HG03442 (cell line): ENCODE data around the gene RTN4.
A peak's percentile ranks its signal among the peaks of the same experiment; 100 is the strongest.

Source experiments
- ATAC-seq: cut with Tn5 transposase; IDR thresholded peaks from one replicate; pipeline ENCODE4 v1.9.1; 2021; ENCODE audit warnings: mild to moderate bottlenecking, moderate library complexity; ENCODE audit not compliant: unreplicated experiment

RTN4 gene

GRCh38 chr2:54955358-54956110 lies 94.7 kb downstream of the RTN4 start:
- no peak for ATAC-seq

DNA sequence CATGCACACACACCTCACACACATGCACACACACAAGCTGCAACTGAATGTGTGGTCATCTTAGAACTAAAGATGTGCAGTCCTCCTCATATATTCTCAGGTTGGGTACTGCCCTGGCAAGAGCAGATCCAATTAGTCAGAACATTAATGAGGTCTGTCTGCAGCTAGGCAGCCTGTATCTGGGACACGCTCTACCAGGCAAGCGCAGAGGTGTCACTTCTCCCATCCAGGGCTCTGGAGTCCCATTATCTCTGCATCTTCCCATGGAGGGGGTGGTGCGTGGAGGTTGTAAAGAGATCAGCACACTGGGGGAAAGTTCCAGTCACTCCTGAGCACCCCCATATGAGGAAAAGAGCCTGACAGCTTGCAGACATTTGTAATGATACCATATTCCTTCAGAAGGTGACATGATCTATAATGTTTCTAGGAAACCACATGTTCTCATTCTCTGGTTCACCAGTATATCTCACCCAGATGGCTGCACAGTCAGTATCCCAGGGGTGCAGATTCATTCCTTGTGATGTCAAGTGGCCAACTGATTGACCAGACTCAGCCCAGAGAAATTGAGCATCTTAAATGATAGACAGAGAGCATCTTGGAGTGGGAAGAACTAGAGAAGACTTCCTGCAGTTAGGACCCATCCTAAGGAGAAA lies 95.4 kb downstream of the RTN4 start:
- ATAC-seq: no peak

DNA sequence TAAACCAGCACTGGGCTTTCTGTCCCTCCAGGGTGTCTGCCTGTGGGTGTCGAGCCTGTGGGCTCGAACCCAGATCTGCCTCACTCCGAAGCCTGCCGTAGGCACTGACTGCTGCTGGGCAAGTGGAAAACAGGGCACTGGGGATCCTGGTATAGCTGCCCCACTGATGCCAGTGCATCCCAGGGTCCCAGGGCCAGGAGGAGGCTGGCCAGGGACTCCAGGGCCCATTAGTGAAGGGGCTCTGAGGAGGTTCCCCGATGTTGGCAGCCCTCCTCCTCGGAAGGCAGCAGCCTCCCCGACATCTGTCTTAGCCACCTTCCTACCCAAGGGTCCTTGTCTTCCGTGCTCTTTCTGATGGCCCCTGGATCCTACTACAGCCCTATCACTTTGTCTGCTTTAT lies 96.1 kb downstream of the RTN4 start:
- no peak for ATAC-seq

- ATAC-seq: no peak
These were observed 97.2 kb downstream of the RTN4 start for GRCh38 chr2:54952978-54953456.

DNA sequence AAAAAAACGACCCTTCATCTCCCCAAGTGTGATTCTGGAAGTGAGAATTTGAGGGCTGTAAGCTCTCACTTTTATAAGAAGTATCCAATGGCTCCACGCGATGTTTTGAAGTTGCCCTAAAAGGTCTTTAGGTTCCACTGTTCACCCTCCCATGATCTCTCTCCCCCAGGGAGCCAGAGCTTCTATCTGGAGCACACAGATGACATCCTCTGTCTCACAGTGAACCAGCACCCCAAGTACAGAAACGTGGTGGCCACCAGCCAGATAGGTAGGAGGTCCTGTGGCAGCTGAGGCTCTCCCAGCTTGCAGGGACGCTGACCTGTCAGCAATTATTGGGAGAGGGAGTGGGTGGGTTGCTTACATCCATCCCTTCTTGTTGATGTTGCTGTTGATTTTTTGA lies 97.8 kb downstream of the RTN4 start:
- no peak for ATAC-seq

DNA sequence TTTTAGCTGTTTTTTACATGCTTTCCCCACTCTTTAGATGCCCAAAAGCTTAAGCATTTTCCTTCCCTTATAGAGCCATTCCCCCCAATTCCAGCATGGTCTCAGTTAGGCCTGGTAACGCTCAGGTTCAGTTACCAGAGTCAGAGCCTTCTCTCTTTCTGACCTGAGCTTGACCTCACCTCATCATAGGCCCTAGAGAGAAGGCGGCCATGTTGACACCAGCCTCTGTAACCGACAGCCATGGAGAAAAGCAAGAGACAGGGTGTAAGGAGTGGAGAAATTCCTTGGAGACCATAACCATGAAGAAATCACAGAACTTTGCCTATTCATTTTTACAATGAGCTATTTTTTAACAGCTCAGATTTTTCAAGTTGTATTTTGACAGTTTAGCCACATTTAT lies 99.4 kb downstream of the RTN4 start:
- ATAC-seq: no peak

GRCh38 chr2:54949431-54949830 lies 100.8 kb downstream of the RTN4 start:
- ATAC-seq: no peak

- no peak for ATAC-seq
These were observed 102.1 kb downstream of the RTN4 start for GRCh38 chr2:54948120-54948519.

- no peak for ATAC-seq
These were observed 102.6 kb downstream of the RTN4 start for GRCh38 chr2:54947646-54948045.

GRCh38 chr2:54947136-54947535 lies 103.1 kb downstream of the RTN4 start:
- ATAC-seq: no peak

- no peak for ATAC-seq
These were observed 103.9 kb downstream of the RTN4 start for GRCh38 chr2:54946220-54946805.

DNA sequence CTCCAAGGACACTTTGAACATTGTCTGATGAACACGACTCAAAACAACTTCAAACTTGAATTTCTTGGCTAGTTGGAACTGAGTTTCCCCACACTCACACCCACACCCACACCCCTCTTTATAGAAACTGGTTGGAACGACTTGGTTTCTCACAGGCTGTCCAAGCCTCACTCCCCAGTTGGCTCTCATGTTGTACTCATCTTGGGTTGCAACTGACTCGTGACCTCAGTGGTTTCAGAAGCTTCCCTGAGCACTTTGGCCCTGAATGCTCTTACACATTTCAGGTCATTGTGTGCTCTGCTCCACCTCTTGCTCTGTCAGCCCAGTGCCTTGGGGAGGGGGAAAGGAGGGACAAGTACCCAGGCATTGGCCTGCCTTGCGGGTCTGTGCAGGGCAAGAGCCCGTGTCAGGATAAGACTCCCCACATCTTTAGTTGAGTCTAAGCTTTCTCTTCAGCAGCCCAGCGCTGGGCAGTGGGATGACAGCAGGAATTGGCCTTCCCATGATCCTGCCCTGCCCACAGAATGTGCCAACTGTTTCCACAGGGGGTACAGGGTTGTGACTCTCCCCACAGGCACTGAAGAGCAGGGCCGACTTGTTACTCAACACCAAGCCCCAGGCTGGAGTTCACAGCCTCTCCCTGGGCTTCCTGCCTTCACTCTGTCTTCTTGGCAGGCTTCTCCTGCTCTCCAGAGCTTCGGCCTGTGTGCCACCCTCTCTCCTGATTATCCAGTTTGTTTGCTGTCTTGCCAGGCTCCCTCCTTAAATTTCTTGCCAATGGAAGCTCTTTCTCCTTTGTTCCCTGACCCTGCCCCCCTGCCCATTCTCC lies 104.6 kb downstream of the RTN4 start:
- peak; percentile 75 for ATAC-seq

GRCh38 chr2:54944724-54945326 lies 105.4 kb downstream of the RTN4 start:
- no peak for ATAC-seq

GRCh38 chr2:54942373-54942772 lies 107.9 kb downstream of the RTN4 start:
- no peak for ATAC-seq

GRCh38 chr2:54941248-54941984 lies 108.8 kb downstream of the RTN4 start:
- no peak for ATAC-seq

GRCh38 chr2:54940723-54941122 lies 109.5 kb downstream of the RTN4 start:
- no peak for ATAC-seq

DNA sequence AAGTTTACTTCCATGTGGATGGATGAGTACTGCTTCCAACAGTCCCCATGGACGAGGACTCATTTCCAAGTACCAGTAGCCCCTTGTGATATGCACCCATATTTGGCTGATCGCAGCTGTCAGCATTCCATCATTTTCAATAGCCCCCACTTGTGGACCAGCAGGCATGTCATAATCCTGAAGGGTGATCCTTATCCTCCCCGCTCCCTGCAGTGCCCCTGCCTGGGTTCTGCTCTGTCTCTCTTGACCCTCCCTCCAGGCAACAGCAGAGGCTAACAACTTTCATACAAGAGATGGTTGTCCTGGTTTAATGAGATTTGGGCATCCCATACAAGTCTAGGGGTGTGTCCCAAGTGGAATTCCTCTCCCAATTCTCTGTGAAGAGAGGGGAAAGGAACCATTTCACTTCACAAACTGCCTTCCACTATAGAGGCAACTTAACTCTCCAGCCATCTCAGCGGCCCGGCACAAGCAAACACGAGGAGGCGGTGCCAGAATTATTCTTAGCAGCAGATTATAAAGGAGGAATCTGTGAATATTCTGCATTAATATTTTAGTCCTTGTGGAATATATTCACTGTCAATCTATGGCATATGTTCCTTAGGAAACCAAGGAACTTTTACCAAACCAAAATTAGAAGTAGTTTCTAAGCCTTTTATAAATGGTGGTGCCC lies 110.7 kb downstream of the RTN4 start:
- no peak for ATAC-seq

DNA sequence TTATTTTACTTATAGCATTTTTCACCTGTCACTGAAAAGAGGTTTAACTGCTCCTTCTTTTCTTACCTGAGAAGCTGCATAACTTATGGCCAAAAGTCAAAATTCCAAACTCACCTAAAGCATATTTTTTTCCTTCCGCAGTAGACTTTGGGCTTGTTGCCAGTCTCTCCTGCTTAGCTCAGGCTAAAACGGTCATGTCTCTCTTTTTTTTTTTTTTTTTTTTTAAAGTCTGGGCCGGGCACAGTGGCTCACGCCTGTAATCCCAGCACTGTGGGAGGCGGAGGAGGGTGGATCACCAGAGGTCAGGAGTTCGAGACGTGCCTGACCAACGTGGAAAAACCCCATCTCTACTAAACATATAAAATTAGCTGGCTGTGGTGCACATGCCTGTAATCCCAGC lies 113.5 kb downstream of the RTN4 start:
- ATAC-seq: no peak

GRCh38 chr2:54935389-54935788 lies 114.9 kb downstream of the RTN4 start:
- ATAC-seq: no peak

GRCh38 chr2:54931473-54931872 lies 118.8 kb downstream of the RTN4 start:
- ATAC-seq: no peak
